Measurements from ENCODE around the gene GDPGP1. TPM values are rescaled to one million over a fixed set of nuclear protein-coding genes. Genes with fewer than 3 reads are reported as not detected.

The GDPGP1 gene
- total RNA-seq, 2 experiments from 2014 or later: 12.9 to 22.3 TPM

- no peak overlapping the region for H3K4me2 ChIP-seq (ENCODE audit: low read length)
- POLR2A ChIA-PET: interaction anchor here (0.7 to 1.5 kb wide), 2 partner anchors 10 to 342 kb away, joined by 4 read pairs; partner anchors contain the start of genes CIB1 and GDPGP1
Observed at GRCh38 chr15:90243943-90244639, 10.1 kb downstream of the GDPGP1 start.

DNA sequence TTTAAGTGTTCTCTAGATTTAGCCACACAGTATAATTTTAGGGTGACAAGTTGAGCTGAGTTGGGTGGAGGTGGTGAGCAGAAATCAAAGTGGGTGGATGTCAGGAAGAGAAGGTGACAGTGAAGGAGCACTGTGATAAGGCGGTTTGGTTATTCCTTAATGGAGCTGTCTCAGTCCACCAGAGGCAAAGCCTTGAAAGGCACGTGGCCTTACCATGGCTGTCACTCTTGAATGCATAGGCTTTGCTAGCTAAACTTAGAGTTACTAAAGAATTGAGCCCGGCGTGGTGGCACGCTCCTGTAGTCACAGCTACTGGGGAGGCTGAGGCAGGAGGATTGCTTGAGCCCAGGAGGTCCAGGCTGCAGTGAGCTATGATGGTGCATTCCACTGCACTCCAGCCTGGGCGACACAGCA, 14.8 kb downstream of the GDPGP1 start:
- Histone ChIP-seq H3K4me3 (ENCODE audit: low read depth, low read length, poor library complexity, severe bottlenecking) (no peak overlapping the region), H3K9me2 (ENCODE audit: insufficient read depth, low read length) (no peaks in the 10 kb centered on the region), H2AFZ (ENCODE audit: low read length) (0 out of 2 replicates have a peak overlapping the region, but pooled peaks have one; percentile 28), H3K4me2 (ENCODE audit: low read length) (peak overlapping the region; percentile 57), H3K79me2 (ENCODE audit: insufficient read depth, low read depth, low read length) (no peaks in the 10 kb centered on the region), H3K9me3 (ENCODE audit: low read length) (no peaks in the 10 kb centered on the region), H3K4me1 (ENCODE audit: insufficient read depth, low read length, poor library complexity, severe bottlenecking) (peaks cover 6% of the 10 kb centered on the region), H4K20me1 (ENCODE audit: insufficient read depth, low read length) (no peaks in the 10 kb centered on the region), H3K27ac (ENCODE audit: low read depth, low read length, poor library complexity, severe bottlenecking) (no peak overlapping the region), H3K36me3 (ENCODE audit: insufficient read depth, low read length) (no peaks in the 10 kb centered on the region)
- TF ChIP-seq EZH2phosphoT487 (IDR thresholded peaks at IDR 0.05; ENCODE audit: borderline replicate concordance, low read depth, low read length) (no peak), CTCF (conservative IDR thresholded peaks at IDR 0.05; ENCODE audit: low read length) (no peak)
- POLR2A ChIA-PET: interaction anchor here (0.6 to 0.9 kb wide), 8 partner anchors 8 to 674 kb away, joined by 3 to 9 read pairs (median 4); partner anchors contain the start of gene CIB1
- intact Hi-C loops (cut with micrococcal nuclease; ENCODE audit: unreplicated experiment): no loop called here
- CTCF ChIA-PET (ENCODE audit: unreplicated experiment): interaction anchor here (0.6 to 1.0 kb wide), 2 partner anchors 13 to 130 kb away, joined by 3 read pairs; no protein-coding TSS in a partner anchor
- no peak for DNase-seq (ENCODE audit: low spot score)
- BruUV-seq (replicated peaks): no TSS peak

More at GRCh38 chr15:90243943-90244639, 10.1 kb downstream of the GDPGP1 start:
- Histone ChIP-seq H3K36me3 (ENCODE audit: insufficient read depth, low read length) (peaks cover 6% of the 10 kb centered on the region; the same call in 1 of the 2 replicates), H2AFZ (ENCODE audit: low read length) (no peak overlapping the region), H3K4me3 (ENCODE audit: low read depth, low read length, poor library complexity, severe bottlenecking) (no peak overlapping the region), H3K79me2 (ENCODE audit: insufficient read depth, low read depth, low read length) (no peaks in the 10 kb centered on the region), H4K20me1 (ENCODE audit: insufficient read depth, low read length) (no peaks in the 10 kb centered on the region), H3K9me3 (ENCODE audit: low read length) (no peaks in the 10 kb centered on the region), H3K4me1 (ENCODE audit: insufficient read depth, low read length, poor library complexity, severe bottlenecking) (peaks cover under 1% of the 10 kb centered on the region), H3K27ac (ENCODE audit: low read depth, low read length, poor library complexity, severe bottlenecking) (no peak overlapping the region), H3K9me2 (ENCODE audit: insufficient read depth, low read length) (no peaks in the 10 kb centered on the region)
- intact Hi-C loops (cut with micrococcal nuclease; ENCODE audit: unreplicated experiment): no loop called here
- BruUV-seq (replicated peaks): no TSS peak
- no peak for TF ChIP-seq CTCF (conservative IDR thresholded peaks at IDR 0.05; ENCODE audit: low read length)
- no peak for TF ChIP-seq EZH2phosphoT487 (IDR thresholded peaks at IDR 0.05; ENCODE audit: borderline replicate concordance, low read depth, low read length)
- CTCF ChIA-PET (ENCODE audit: unreplicated experiment): no interaction called here
- no peak for DNase-seq (ENCODE audit: low spot score)
